ENCODE measurements around the gene PROSER2.

PROSER2 gene

GRCh38 chr10:11898372-11899066 lies 75.4 kb downstream of the PROSER2 start:
- Histone ChIP-seq H3K36me3 (replicated peaks; ENCODE audit: insufficient read depth, low read length) (no peaks in the 10 kb centered on the region), H3K4me3 (ENCODE audit: low read length) (no peak overlapping the region), H3K9ac (ENCODE audit: low read length) (no peak overlapping the region), H3K9me2 (replicated peaks; ENCODE audit: insufficient read depth, low read length) (no peaks in the 10 kb centered on the region), H3K4me2 (ENCODE audit: low read depth, low read length) (no peak overlapping the region), H4K20me1 (ENCODE audit: insufficient read depth, low read length) (no peaks in the 10 kb centered on the region), H3K79me2 (ENCODE audit: low read length) (no peaks in the 10 kb centered on the region), H3K27me3 (replicated peaks; ENCODE audit: insufficient read depth, low read length) (no peaks in the 10 kb centered on the region), H3K4me1 (ENCODE audit: low read length) (no peaks in the 10 kb centered on the region), H3K9me3 (replicated peaks; ENCODE audit: insufficient read depth, low read length) (no peaks in the 10 kb centered on the region), H2AFZ (ENCODE audit: low read length) (no peak overlapping the region), H3F3A (ENCODE audit: insufficient read depth, low read length) (no peaks in the 10 kb centered on the region), H3K27ac (ENCODE audit: low read length) (no peak overlapping the region)
- no peak for DNase-seq
- TF ChIP-seq CTCF (IDR thresholded peaks at IDR 0.05; ENCODE audit: low read length): no peak

GRCh38 chr10:11899067-11899876 lies 76.1 kb downstream of the PROSER2 start:
- Histone ChIP-seq H3K27me3 (replicated peaks; ENCODE audit: insufficient read depth, low read length) (no peaks in the 10 kb centered on the region), H3K9me3 (replicated peaks; ENCODE audit: insufficient read depth, low read length) (no peaks in the 10 kb centered on the region), H3F3A (ENCODE audit: insufficient read depth, low read length) (no peaks in the 10 kb centered on the region), H3K4me2 (ENCODE audit: low read depth, low read length) (no peak overlapping the region), H3K4me1 (ENCODE audit: low read length) (no peaks in the 10 kb centered on the region), H3K36me3 (replicated peaks; ENCODE audit: insufficient read depth, low read length) (no peaks in the 10 kb centered on the region), H2AFZ (ENCODE audit: low read length) (no peak overlapping the region), H3K27ac (ENCODE audit: low read length) (no peak overlapping the region), H3K79me2 (ENCODE audit: low read length) (no peaks in the 10 kb centered on the region), H4K20me1 (ENCODE audit: insufficient read depth, low read length) (no peaks in the 10 kb centered on the region), H3K9ac (ENCODE audit: low read length) (no peak overlapping the region), H3K4me3 (ENCODE audit: low read length) (no peak overlapping the region), H3K9me2 (replicated peaks; ENCODE audit: insufficient read depth, low read length) (no peaks in the 10 kb centered on the region)
- DNase-seq: no peak
- TF ChIP-seq CTCF (IDR thresholded peaks at IDR 0.05; ENCODE audit: low read length): no peak
- TF ChIP-seq EZH2phosphoT487 (IDR thresholded peaks at IDR 0.05; ENCODE audit: low read length): no peak
- no peak for TF ChIP-seq EZH2 (optimal IDR thresholded peaks at IDR 0.05; ENCODE audit: low read depth, low read length)

DNA sequence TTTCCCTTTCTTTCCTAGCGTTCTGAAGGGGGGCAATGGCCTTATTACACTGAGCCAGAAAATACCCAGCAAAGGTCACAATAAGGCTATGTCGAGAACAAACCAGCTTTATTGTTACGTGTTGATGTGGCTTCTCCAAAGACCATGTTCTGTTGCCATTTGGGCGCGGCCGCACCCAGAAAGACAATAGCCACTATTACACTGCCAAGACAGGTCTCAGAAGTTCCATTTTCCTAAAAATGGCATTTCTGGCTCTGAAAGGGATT lies 77.8 kb downstream of the PROSER2 start:
- Histone ChIP-seq H3K4me3 (ENCODE audit: low read length) (no peak overlapping the region), H3K9me3 (replicated peaks; ENCODE audit: insufficient read depth, low read length) (no peaks in the 10 kb centered on the region), H2AFZ (ENCODE audit: low read length) (no peak overlapping the region), H3K9me2 (replicated peaks; ENCODE audit: insufficient read depth, low read length) (no peaks in the 10 kb centered on the region), H3K79me2 (ENCODE audit: low read length) (no peaks in the 10 kb centered on the region), H4K20me1 (ENCODE audit: insufficient read depth, low read length) (no peaks in the 10 kb centered on the region), H3K36me3 (replicated peaks; ENCODE audit: insufficient read depth, low read length) (no peaks in the 10 kb centered on the region), H3F3A (ENCODE audit: insufficient read depth, low read length) (no peaks in the 10 kb centered on the region), H3K27ac (ENCODE audit: low read length) (no peak overlapping the region), H3K4me2 (ENCODE audit: low read depth, low read length) (no peak overlapping the region), H3K9ac (ENCODE audit: low read length) (no peak overlapping the region), H3K27me3 (replicated peaks; ENCODE audit: insufficient read depth, low read length) (no peaks in the 10 kb centered on the region), H3K4me1 (ENCODE audit: low read length) (no peaks in the 10 kb centered on the region)
- no peak for DNase-seq
- no peak for TF ChIP-seq EZH2 (optimal IDR thresholded peaks at IDR 0.05; ENCODE audit: low read depth, low read length)
- TF ChIP-seq CTCF (IDR thresholded peaks at IDR 0.05; ENCODE audit: low read length): no peak
- no peak for TF ChIP-seq EZH2phosphoT487 (IDR thresholded peaks at IDR 0.05; ENCODE audit: low read length)

Measured in MM.1S (cell line).